Erythroblast (primary cell): ENCODE measurements around the gene BSG.
"Not testable (repeated sequence)": the region's sequence is repeated elsewhere in the genome, so short reads cannot be mapped to it uniquely, and the experiment has no call there.

Source experiments
- GATA1 ChIP-seq: IDR thresholded peaks from 2 replicates; pipeline ENCODE4 v1.6.1; 2011; ENCODE audit warnings: low read depth, mild to moderate bottlenecking, control low read depth, low read length, moderate library complexity
- POLR2A ChIP-seq: IDR thresholded peaks from 2 replicates; pipeline ENCODE4 v1.6.1; 2011; ENCODE audit warnings: mild to moderate bottlenecking, low read length

GRCh38 chr19:626566-626965 lies 54.2 kb downstream of the BSG start:
- TF ChIP-seq POLR2A, GATA1: not testable (repeated sequence)
